PC-3 (cell line): ENCODE measurements around the gene TANC1. TPM values are rescaled to one million over a fixed set of nuclear protein-coding genes. Genes with fewer than 3 reads are reported as not detected.

ENCODE experiments used
- ATAC-seq: fragments of 200-7000 bp; cut with Tn5 transposase; 2 replicates; pipeline ENCODE4 v1.9.1; 2020; ENCODE audit warnings: mild to moderate bottlenecking, moderate library complexity
- BruUV-seq: library from RNA; stranded (reverse); fragments of 400-500 nt; replicated peaks from 2 replicates; lab custom pipeline; 2021; lab: Mats Ljungman, UMichigan
- CTCF ChIA-PET: fragments of 300-600 bp; sonication (Branson Sonifier 250); formaldehyde crosslinking; loops from one replicate; lab custom pipeline; 2022; ENCODE audit warnings: antibody characterized with exemption; lab: Charles Lee
- POLR2A ChIA-PET: fragments of 300-600 bp; sonication (Branson Sonifier 250); formaldehyde crosslinking; loops from one replicate; lab custom pipeline; 2022; ENCODE audit warnings: antibody characterized with exemption; ENCODE audit not compliant: unreplicated experiment; lab: Charles Lee
- DNase-seq: peaks from one replicate; pipeline ENCODE4 v3.0.0-alpha.2; 2015
- H2AFZ ChIP-seq: fragments of 300-600 bp; sonication (generic); 2 replicates; pipeline ENCODE4 v1.6.0; 2016; ENCODE audit warnings: antibody characterized with exemption, low read length
- H3F3A ChIP-seq: fragments of 300-600 bp; sonication (generic); one replicate; pipeline ENCODE4 v1.6.0; 2017; ENCODE audit warnings: antibody characterized with exemption, low read length, control low read depth, mild to moderate bottlenecking; ENCODE audit not compliant: unreplicated experiment
- H3K27ac ChIP-seq: fragments of 300-600 bp; sonication (generic); 2 replicates; pipeline ENCODE4 v1.5.1; 2016; ENCODE audit warnings: mild to moderate bottlenecking, low read length
- H3K27me3 ChIP-seq: fragments of 300-600 bp; sonication (generic); 2 replicates; pipeline ENCODE4 v1.6.1; 2016; ENCODE audit warnings: low read length, mixed read lengths
- H3K36me3 ChIP-seq: fragments of 300-600 bp; sonication (generic); 2 replicates; pipeline ENCODE4 v1.6.1; 2016; ENCODE audit warnings: low read depth, mixed run types, low read length, mixed read lengths
- H3K4me1 ChIP-seq: fragments of 300-600 bp; sonication (generic); 2 replicates; pipeline ENCODE4 v1.5.1; 2016; ENCODE audit warnings: low read length; ENCODE audit not compliant: insufficient read depth
- H3K4me2 ChIP-seq: fragments of 300-600 bp; sonication (generic); 2 replicates; pipeline ENCODE4 v1.6.0; 2016; ENCODE audit warnings: low read length
- H3K4me3 ChIP-seq: fragments of 300-600 bp; sonication (generic); 2 replicates; pipeline ENCODE4 v1.5.1; 2016; ENCODE audit warnings: mild to moderate bottlenecking, low read length, mixed read lengths
- H3K79me2 ChIP-seq: fragments of 300-600 bp; sonication (generic); 2 replicates; pipeline ENCODE4 v1.6.1; 2017; ENCODE audit warnings: low read length, mixed read lengths
- H3K9ac ChIP-seq: fragments of 300-600 bp; sonication (generic); 2 replicates; pipeline ENCODE4 v1.6.0; 2016; ENCODE audit warnings: mild to moderate bottlenecking, low read length
- H3K9me2 ChIP-seq: fragments of 300-600 bp; sonication (generic); replicated peaks from 2 replicates; pipeline ENCODE4 v1.6.1; 2016; ENCODE audit warnings: mixed run types, low read length, mixed read lengths
- H3K9me3 ChIP-seq: fragments of 300-600 bp; sonication (generic); 2 replicates; pipeline ENCODE4 v1.6.1; 2016; ENCODE audit warnings: low read length, mixed read lengths
- H4K20me1 ChIP-seq: fragments of 300-600 bp; sonication (generic); 2 replicates; pipeline ENCODE4 v1.6.1; 2016; ENCODE audit warnings: low read length, mixed read lengths
- EZH2 ChIP-seq: fragments of 300-600 bp; sonication (generic); IDR thresholded peaks from one replicate; pipeline ENCODE4 v1.6.1; 2017; ENCODE audit warnings: antibody characterized with exemption, mild to moderate bottlenecking, low read length; ENCODE audit not compliant: unreplicated experiment
- EZH2phosphoT487 ChIP-seq: fragments of 300-600 bp; sonication (generic); IDR thresholded peaks from 2 replicates; pipeline ENCODE4 v1.6.1; 2018; ENCODE audit warnings: mild to moderate bottlenecking, antibody characterized with exemption, low read length, borderline replicate concordance
- intact Hi-C: fragments of 100-400 bp; cut with micrococcal nuclease; formaldehyde crosslinking; loops from 2 replicates; pipeline ENCODE4 v1.9.0; 2023
- total RNA-seq: library from RNA; depleted of rRNA; stranded (reverse); fragments of >200 nt; gene quantifications from 2 replicates; pipeline ENCODE4 v1.2.3, GENCODE V29; 2014
- TF ChIP-seq, protein P1 (sequence below): fragments of 300-600 bp; sonication (generic); conservative IDR thresholded peaks from 2 replicates; pipeline ENCODE4 v1.5.1; 2017; ENCODE audit warnings: antibody characterized with exemption, low read depth, mild to moderate bottlenecking, low read length

TANC1 gene
- total RNA-seq, 1 experiment from 2014 or later: 17.6 TPM

DNA sequence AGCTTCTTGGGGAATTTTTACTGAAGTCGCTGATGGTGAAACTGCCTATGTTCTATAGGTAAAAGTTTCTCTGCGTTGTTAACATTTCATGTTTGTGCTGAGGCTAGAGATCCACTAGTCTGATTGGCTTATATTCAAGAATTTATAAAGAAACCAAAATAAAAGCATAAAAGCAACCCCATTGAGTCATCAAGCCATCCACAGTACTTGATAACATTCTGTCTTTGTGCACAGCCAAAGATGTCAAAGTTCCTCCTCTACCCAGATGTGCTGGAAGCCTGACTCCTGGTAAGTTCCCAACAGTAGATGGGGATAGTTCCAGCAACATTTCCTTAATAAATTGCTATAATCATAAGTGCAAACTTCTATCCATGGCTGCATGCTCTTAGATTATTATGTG lies 107.8 kb downstream of the TANC1 start:
- H3K36me3 ChIP-seq: no peaks in the 10 kb centered on the region; the same call in 1 of the 2 replicates
- POLR2A ChIA-PET: interaction anchor here (0.8 kb wide), 1 partner anchor 17 kb away, joined by 8 read pairs; no protein-coding TSS in a partner anchor
- CTCF ChIA-PET: interaction anchor here (1.0 kb wide), 1 partner anchor 16 kb away, joined by 6 read pairs; no protein-coding TSS in a partner anchor
- no TSS peak for BruUV-seq
- H4K20me1 ChIP-seq: no peaks in the 10 kb centered on the region
- peak overlapping the region; percentile 23 for H3K4me2 ChIP-seq
- H3K4me3 ChIP-seq: no peak overlapping the region
- TF ChIP-seq EZH2 (no peak), EZH2phosphoT487 (no peak)
- TF ChIP-seq, protein P1, sequence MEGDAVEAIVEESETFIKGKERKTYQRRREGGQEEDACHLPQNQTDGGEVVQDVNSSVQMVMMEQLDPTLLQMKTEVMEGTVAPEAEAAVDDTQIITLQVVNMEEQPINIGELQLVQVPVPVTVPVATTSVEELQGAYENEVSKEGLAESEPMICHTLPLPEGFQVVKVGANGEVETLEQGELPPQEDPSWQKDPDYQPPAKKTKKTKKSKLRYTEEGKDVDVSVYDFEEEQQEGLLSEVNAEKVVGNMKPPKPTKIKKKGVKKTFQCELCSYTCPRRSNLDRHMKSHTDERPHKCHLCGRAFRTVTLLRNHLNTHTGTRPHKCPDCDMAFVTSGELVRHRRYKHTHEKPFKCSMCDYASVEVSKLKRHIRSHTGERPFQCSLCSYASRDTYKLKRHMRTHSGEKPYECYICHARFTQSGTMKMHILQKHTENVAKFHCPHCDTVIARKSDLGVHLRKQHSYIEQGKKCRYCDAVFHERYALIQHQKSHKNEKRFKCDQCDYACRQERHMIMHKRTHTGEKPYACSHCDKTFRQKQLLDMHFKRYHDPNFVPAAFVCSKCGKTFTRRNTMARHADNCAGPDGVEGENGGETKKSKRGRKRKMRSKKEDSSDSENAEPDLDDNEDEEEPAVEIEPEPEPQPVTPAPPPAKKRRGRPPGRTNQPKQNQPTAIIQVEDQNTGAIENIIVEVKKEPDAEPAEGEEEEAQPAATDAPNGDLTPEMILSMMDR: no peak
- intact Hi-C loops: no loop called here
- H3K9ac ChIP-seq: no peak overlapping the region
- DNase-seq (peak; percentile 55), ATAC-seq (peak; percentile 52)
- peaks cover 21% of the 10 kb centered on the region for H3K79me2 ChIP-seq
- H3K9me2 ChIP-seq: no peaks in the 10 kb centered on the region
- no peaks in the 10 kb centered on the region for H3K9me3 ChIP-seq
- H2AFZ ChIP-seq: no peak overlapping the region
- H3K4me1 ChIP-seq: peaks cover 47% of the 10 kb centered on the region
- H3K27me3 ChIP-seq: no peaks in the 10 kb centered on the region
- no peak overlapping the region for H3K27ac ChIP-seq
- H3F3A ChIP-seq: no peaks in the 10 kb centered on the region

DNA sequence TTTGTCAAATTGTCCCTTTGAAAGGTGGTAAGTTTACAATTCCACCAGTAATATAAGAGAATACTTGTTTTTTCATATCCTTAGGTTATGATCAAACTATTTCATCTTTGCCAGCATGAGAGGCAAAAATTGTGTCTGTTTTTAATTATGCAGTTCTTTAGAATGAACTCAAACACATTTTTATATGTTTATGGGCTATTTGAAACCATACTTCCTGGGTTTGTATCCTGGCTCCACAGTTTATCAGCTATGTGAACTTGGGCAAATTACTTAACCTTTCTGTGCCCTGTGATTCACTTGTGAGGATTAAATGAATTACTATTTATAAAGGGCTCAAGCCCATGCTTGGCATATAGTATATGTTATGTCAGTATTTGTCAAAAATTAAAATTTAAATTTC lies 109.4 kb downstream of the TANC1 start:
- Histone ChIP-seq H4K20me1 (no peaks in the 10 kb centered on the region), H3K9me2 (no peaks in the 10 kb centered on the region), H3K36me3 (no peaks in the 10 kb centered on the region; the same call in 1 of the 2 replicates), H3K9ac (no peak overlapping the region), H2AFZ (no peak overlapping the region), H3K4me3 (no peak overlapping the region), H3K4me1 (peaks cover 45% of the 10 kb centered on the region), H3K79me2 (peaks cover 27% of the 10 kb centered on the region), H3K4me2 (0 out of 2 replicates have a peak overlapping the region, but pooled peaks have one; percentile 2), H3K9me3 (no peaks in the 10 kb centered on the region), H3K27me3 (no peaks in the 10 kb centered on the region), H3F3A (no peaks in the 10 kb centered on the region), H3K27ac (no peak overlapping the region)
- ATAC-seq (no peak), DNase-seq (no peak)
- TF ChIP-seq, protein P1: no peak
- no peak for TF ChIP-seq EZH2
- no peak for TF ChIP-seq EZH2phosphoT487
- intact Hi-C loops: no loop called here
- ChIA-PET POLR2A (interaction anchor here (0.6 kb wide), 1 partner anchor 21 kb away, joined by 4 read pairs; no protein-coding TSS in a partner anchor), CTCF (no interaction called here)
- no TSS peak for BruUV-seq

DNA sequence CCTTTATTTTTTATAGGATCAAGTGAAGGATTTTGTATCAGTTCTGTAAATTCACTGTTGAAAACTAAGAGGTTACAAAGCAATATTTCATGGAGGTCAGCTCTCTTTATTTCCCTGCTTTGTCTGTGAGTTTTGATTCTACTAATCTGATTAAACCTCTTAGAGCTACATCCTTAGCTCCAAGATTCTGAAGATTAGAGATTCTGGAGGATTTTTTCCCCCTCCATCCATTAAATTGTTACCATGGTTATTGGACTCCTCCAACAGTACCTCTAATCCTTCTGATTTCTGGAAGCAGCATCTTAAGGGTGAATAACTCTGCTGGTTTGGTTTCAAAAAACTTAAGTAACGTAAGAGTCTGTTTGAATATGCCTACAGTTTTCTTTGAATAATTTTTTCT lies 110.0 kb downstream of the TANC1 start:
- no peaks in the 10 kb centered on the region; the same call in 1 of the 2 replicates for H3K36me3 ChIP-seq
- no peaks in the 10 kb centered on the region for H3K9me3 ChIP-seq
- no peak overlapping the region for H2AFZ ChIP-seq
- intact Hi-C loops: no loop called here
- H3F3A ChIP-seq: no peaks in the 10 kb centered on the region
- H3K4me3 ChIP-seq: no peak overlapping the region
- ATAC-seq (no peak), DNase-seq (no peak)
- H3K9ac ChIP-seq: no peak overlapping the region
- peaks cover 45% of the 10 kb centered on the region for H3K4me1 ChIP-seq
- BruUV-seq: no TSS peak
- H3K27me3 ChIP-seq: no peaks in the 10 kb centered on the region
- ChIA-PET CTCF (no interaction called here), POLR2A (interaction anchor here (0.5 kb wide), 1 partner anchor 111 kb away, joined by 3 read pairs; no protein-coding TSS in a partner anchor)
- no peak overlapping the region for H3K4me2 ChIP-seq
- H3K79me2 ChIP-seq: peaks cover 27% of the 10 kb centered on the region
- H3K9me2 ChIP-seq: no peaks in the 10 kb centered on the region
- TF ChIP-seq EZH2phosphoT487 (no peak), EZH2 (no peak)
- TF ChIP-seq, protein P1: no peak
- H3K27ac ChIP-seq: no peak overlapping the region
- H4K20me1 ChIP-seq: no peaks in the 10 kb centered on the region
